ENCODE results near the gene RASGEF1B.

The RASGEF1B gene

DNA sequence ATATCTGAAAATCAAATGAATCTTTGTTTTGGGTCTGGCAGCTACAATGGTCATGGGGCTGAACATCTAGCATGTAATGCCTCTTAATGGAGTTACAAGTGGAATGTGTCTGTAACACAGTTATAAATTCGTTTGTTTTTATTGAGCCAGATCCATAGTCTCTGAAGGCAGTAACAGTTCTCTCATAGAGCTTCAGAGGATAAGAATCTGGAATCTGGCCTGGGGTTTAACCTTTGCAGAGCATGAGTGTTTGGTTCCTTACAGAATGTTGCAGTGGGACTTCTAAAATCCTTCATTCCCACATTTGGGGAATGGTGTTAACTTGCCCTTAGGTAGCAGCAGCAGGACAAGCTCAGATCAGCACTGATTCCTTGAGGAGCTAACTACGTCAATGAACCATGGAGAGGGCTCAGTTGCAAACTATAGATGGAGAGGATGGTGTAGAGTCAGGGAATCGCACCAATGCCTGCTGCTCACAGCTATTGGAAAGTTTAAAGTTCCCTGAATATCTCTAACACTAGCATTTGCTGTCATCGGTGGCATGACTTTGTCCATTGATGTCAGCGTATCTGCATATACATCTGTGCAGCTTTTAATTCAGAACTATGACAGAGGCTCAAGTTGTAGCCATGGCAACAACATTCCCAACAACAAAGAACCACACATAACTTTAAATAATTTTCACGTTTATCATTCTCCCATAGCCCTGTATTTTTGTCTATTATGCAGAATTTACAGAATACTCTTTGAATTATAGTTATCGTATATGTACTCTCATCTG is 72.2 kb downstream of the RASGEF1B start:
- no peaks in the 10 kb centered on the region for H3K36me3 ChIP-seq (ENCODE audit: control insufficient read depth, insufficient read depth, low read length)
- no peaks in the 10 kb centered on the region for H3K9me3 ChIP-seq (ENCODE audit: control insufficient read depth, insufficient read depth, low read length)
- no peaks in the 10 kb centered on the region for H3K27me3 ChIP-seq (ENCODE audit: control insufficient read depth, insufficient read depth, low read length)
- no peaks in the 10 kb centered on the region for H3K4me1 ChIP-seq (ENCODE audit: control insufficient read depth, insufficient read depth, low read length)
- no peak overlapping the region for H3K4me3 ChIP-seq (ENCODE audit: low read depth, low read length)
- no peak overlapping the region for H3K9ac ChIP-seq (ENCODE audit: low read depth, low read length)

DNA sequence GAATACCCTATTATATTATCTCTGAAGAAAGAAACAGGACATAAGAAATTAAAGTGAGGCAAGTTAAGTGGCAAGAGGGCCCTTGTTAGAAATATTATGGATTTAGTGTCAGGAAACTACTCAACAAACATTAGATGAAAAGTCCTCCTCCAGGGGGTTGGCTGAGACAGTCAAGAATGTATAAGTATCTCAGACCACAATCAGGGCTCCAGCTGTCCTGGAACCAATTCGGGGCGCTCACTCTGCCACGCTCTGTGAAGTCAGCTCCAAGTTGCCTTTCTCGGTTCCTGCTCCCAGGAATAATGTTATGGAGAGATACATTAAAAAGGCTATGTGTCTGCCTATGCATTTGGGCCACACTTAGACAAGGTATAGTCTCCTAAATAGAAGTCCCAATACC is 73.3 kb downstream of the RASGEF1B start:
- no peak overlapping the region for H3K9ac ChIP-seq (ENCODE audit: low read depth, low read length)
- no peak overlapping the region for H3K4me3 ChIP-seq (ENCODE audit: low read depth, low read length)
- no peaks in the 10 kb centered on the region for H3K9me3 ChIP-seq (ENCODE audit: control insufficient read depth, insufficient read depth, low read length)
- H3K4me1 ChIP-seq (ENCODE audit: control insufficient read depth, insufficient read depth, low read length) = no peaks in the 10 kb centered on the region
- H3K36me3 ChIP-seq (ENCODE audit: control insufficient read depth, insufficient read depth, low read length) = no peaks in the 10 kb centered on the region
- no peaks in the 10 kb centered on the region for H3K27me3 ChIP-seq (ENCODE audit: control insufficient read depth, insufficient read depth, low read length)

DNA sequence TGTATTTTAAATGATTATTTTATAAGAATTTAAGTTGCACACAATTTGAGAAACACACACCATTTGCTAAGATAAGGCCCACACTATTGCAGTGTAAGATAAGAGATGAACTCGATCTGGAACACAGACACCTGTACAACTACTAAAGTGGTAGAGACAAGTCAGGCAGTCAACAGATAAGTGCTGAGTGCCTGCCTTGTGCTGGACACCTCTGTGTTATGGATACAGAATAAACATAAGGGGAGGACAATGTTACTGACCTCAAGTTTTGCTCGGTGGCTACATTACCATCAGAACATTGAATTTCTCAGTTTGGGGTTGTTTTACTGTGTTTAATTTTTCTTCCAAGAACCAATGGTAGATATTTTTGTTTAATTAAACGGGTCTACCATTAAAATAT is 74.1 kb downstream of the RASGEF1B start:
- no peak overlapping the region for H3K9ac ChIP-seq (ENCODE audit: low read depth, low read length)
- no peaks in the 10 kb centered on the region for H3K36me3 ChIP-seq (ENCODE audit: control insufficient read depth, insufficient read depth, low read length)
- no peaks in the 10 kb centered on the region for H3K4me1 ChIP-seq (ENCODE audit: control insufficient read depth, insufficient read depth, low read length)
- H3K9me3 ChIP-seq (ENCODE audit: control insufficient read depth, insufficient read depth, low read length) = no peaks in the 10 kb centered on the region
- no peaks in the 10 kb centered on the region for H3K27me3 ChIP-seq (ENCODE audit: control insufficient read depth, insufficient read depth, low read length)
- H3K4me3 ChIP-seq (ENCODE audit: low read depth, low read length) = no peak overlapping the region

DNA sequence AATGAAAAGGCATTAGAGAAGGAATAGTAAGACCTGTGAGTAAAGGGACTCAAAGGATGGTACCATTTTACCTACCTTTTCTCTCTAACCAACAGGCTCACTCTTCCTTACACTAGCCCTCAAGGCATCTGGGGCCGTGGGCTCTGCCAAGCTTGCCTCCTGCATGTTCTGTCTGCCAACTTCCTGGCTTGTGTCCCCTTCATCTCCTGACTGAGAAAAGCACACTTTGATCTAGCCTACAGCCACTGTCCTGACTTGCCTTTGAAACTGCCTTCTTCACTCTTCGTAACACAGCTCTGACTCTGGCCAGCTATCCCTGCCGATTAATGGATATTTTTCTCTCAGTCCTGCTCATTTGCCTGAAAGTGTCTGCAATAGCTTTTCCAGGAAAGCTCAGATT is 76.5 kb downstream of the RASGEF1B start:
- H3K4me1 ChIP-seq (ENCODE audit: control insufficient read depth, insufficient read depth, low read length) = no peaks in the 10 kb centered on the region
- no peaks in the 10 kb centered on the region for H3K36me3 ChIP-seq (ENCODE audit: control insufficient read depth, insufficient read depth, low read length)
- H3K9ac ChIP-seq (ENCODE audit: low read depth, low read length) = no peak overlapping the region
- no peaks in the 10 kb centered on the region for H3K27me3 ChIP-seq (ENCODE audit: control insufficient read depth, insufficient read depth, low read length)
- no peaks in the 10 kb centered on the region for H3K9me3 ChIP-seq (ENCODE audit: control insufficient read depth, insufficient read depth, low read length)
- no peak overlapping the region for H3K4me3 ChIP-seq (ENCODE audit: low read depth, low read length)

DNA sequence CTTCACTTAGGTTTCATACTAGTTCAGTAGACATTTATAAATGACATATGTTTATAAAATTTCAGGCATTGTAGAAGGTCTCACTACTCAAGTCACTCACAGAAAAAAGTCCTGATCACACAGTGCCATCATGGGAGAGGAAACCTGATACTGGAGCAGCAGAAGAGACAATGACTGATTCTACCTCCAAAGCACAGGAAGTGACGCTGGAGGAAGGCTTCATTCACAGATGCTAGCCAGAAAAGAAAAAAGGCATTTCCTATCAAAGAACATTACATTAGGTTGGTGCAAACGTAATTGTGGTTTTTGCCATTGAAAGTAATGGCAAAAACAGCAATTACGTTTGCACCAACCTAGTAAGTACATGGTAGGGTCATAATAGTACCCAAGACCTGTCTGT is 79.5 kb downstream of the RASGEF1B start:
- Histone ChIP-seq H3K9me3 (ENCODE audit: control insufficient read depth, insufficient read depth, low read length) (no peaks in the 10 kb centered on the region), H3K36me3 (ENCODE audit: control insufficient read depth, insufficient read depth, low read length) (no peaks in the 10 kb centered on the region), H3K9ac (ENCODE audit: low read depth, low read length) (no peak overlapping the region), H3K27me3 (ENCODE audit: control insufficient read depth, insufficient read depth, low read length) (no peaks in the 10 kb centered on the region), H3K4me3 (ENCODE audit: low read depth, low read length) (no peak overlapping the region), H3K4me1 (ENCODE audit: control insufficient read depth, insufficient read depth, low read length) (no peaks in the 10 kb centered on the region)

DNA sequence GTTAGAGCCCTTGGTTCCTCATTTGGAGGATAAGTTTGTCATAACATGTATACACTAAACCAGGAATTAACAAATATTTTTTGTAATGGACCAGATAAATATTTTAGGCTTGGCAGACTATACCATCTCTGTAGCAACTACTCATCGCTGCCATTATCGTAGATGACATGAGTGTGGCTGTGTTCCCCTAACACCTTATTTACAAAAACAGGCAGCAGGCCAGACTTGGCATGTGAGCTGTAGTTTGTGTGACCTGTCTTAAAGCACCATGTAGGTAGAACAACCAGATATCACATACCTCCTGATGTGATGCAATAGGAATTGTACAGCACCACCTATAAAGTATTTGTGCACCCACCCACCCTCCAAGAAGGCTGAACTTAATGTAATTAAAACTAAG is 82.0 kb downstream of the RASGEF1B start:
- H3K36me3 ChIP-seq (ENCODE audit: control insufficient read depth, insufficient read depth, low read length) = no peaks in the 10 kb centered on the region

DNA sequence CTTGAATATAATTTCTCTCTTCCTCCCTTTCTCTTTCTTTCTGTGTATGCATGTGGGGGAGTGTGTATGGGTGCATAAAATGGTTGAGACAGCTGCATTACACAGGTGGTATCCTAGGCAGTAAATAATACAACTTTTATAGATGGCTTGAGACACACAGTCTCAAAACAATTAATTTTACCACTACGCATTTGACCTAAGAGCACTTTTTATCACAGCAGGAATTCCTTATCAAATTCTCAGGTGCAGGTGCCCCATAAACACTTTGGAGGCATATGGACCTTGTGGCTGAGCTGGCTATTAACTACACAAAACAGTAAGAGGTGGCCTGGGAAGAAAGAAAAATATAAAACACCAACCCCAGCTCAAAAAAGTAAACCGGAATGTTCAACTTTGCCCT is 91.3 kb downstream of the RASGEF1B start:
- Histone ChIP-seq H3K9me3 (ENCODE audit: control insufficient read depth, insufficient read depth, low read length) (no peaks in the 10 kb centered on the region), H3K4me3 (ENCODE audit: low read depth, low read length) (no peak overlapping the region), H3K27me3 (ENCODE audit: control insufficient read depth, insufficient read depth, low read length) (no peaks in the 10 kb centered on the region), H3K9ac (ENCODE audit: low read depth, low read length) (no peak overlapping the region), H3K4me1 (ENCODE audit: control insufficient read depth, insufficient read depth, low read length) (no peaks in the 10 kb centered on the region), H3K36me3 (ENCODE audit: control insufficient read depth, insufficient read depth, low read length) (no peaks in the 10 kb centered on the region)

More for the DNA sequence above, 82.0 kb downstream of the RASGEF1B start:
- no peaks in the 10 kb centered on the region for H3K9me3 ChIP-seq (ENCODE audit: control insufficient read depth, insufficient read depth, low read length)
- no peak overlapping the region for H3K9ac ChIP-seq (ENCODE audit: low read depth, low read length)
- no peak overlapping the region for H3K4me3 ChIP-seq (ENCODE audit: low read depth, low read length)
- no peaks in the 10 kb centered on the region for H3K27me3 ChIP-seq (ENCODE audit: control insufficient read depth, insufficient read depth, low read length)
- H3K4me1 ChIP-seq (ENCODE audit: control insufficient read depth, insufficient read depth, low read length) = no peaks in the 10 kb centered on the region

DNA sequence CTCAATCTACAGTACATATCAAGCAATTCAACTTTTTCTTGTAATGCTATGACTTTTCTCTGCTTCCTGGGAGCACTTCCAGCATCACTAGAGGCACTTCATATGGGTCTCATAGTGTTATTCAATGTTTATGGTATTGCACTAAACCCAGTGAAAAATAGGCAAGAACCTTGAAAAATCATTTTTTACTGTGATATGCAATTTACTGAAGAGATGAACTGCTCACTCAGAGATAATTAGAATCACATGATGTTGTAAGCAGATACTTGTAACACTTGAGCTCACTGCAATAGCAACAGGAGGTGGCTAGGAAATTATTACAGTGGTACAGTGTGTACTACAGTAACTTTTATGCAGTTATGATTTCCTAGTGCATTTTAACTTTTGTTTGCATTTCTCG is 93.3 kb downstream of the RASGEF1B start:
- H3K4me3 ChIP-seq (ENCODE audit: low read depth, low read length) = no peak overlapping the region
- H3K9ac ChIP-seq (ENCODE audit: low read depth, low read length) = no peak overlapping the region
- no peaks in the 10 kb centered on the region for H3K9me3 ChIP-seq (ENCODE audit: control insufficient read depth, insufficient read depth, low read length)
- no peaks in the 10 kb centered on the region for H3K4me1 ChIP-seq (ENCODE audit: control insufficient read depth, insufficient read depth, low read length)
- H3K36me3 ChIP-seq (ENCODE audit: control insufficient read depth, insufficient read depth, low read length) = no peaks in the 10 kb centered on the region
- no peaks in the 10 kb centered on the region for H3K27me3 ChIP-seq (ENCODE audit: control insufficient read depth, insufficient read depth, low read length)

DNA sequence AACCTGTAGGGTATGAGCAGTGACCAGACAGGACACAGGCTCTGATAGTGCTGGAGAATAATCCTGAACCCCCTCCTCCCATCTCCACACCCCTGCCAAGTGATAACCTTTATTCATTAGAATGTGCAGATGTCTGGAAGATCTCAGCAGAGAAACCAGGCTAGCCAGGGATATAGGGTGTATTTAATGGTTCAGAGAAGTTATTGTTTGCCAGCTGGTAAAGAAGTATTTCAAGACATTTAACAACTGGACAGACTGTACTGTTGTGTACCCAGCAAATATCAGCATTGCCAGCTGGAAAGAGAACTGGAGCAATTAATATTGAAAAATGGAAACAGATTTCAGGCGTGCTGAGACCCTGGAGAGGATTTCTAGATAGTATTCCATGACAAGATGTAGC is 94.5 kb downstream of the RASGEF1B start:
- H3K9ac ChIP-seq (ENCODE audit: low read depth, low read length) = no peak overlapping the region
- no peaks in the 10 kb centered on the region for H3K4me1 ChIP-seq (ENCODE audit: control insufficient read depth, insufficient read depth, low read length)
- H3K27me3 ChIP-seq (ENCODE audit: control insufficient read depth, insufficient read depth, low read length) = no peaks in the 10 kb centered on the region
- H3K36me3 ChIP-seq (ENCODE audit: control insufficient read depth, insufficient read depth, low read length) = no peaks in the 10 kb centered on the region
- H3K4me3 ChIP-seq (ENCODE audit: low read depth, low read length) = no peak overlapping the region
- H3K9me3 ChIP-seq (ENCODE audit: control insufficient read depth, insufficient read depth, low read length) = no peaks in the 10 kb centered on the region

DNA sequence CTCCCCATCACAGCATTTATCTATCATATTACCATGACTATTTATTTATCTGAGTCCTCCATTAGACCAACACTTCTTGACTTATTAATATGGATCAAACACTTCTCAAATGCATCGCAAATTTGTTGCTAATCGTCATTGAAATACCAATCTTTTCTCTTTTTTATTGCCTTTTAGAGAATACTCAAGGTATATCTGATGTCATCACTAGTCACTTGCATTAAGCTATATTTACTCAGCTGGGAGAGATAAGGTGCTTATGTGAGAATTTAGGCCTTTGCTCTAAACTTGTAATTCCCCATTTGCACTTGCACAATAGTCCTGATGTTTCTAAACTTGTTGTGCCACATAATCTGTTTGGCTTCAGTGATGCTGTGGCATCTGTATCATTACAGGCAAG is 95.0 kb downstream of the RASGEF1B start:
- Histone ChIP-seq H3K4me3 (ENCODE audit: low read depth, low read length) (no peak overlapping the region), H3K36me3 (ENCODE audit: control insufficient read depth, insufficient read depth, low read length) (no peaks in the 10 kb centered on the region), H3K27me3 (ENCODE audit: control insufficient read depth, insufficient read depth, low read length) (no peaks in the 10 kb centered on the region), H3K4me1 (ENCODE audit: control insufficient read depth, insufficient read depth, low read length) (no peaks in the 10 kb centered on the region), H3K9me3 (ENCODE audit: control insufficient read depth, insufficient read depth, low read length) (no peaks in the 10 kb centered on the region), H3K9ac (ENCODE audit: low read depth, low read length) (no peak overlapping the region)

Measured in iPS-15b (cell line).